HepG2 (cell line): ENCODE data around the gene TMEM131. TPM values are rescaled to one million over a fixed set of nuclear protein-coding genes. Genes with fewer than 3 reads are reported as not detected.

ENCODE experiments used
- HNF1A ChIP-seq, 2 experiments: sonication (generic) in 1 of 2; formaldehyde crosslinking in 1 of 2; IDR thresholded peaks; 2 replicates each; pipeline versions ENCODE4 v1.4.0 to v1.6.1; 2016 to 2020; ENCODE audit warnings: borderline replicate concordance in 1 of 2, low read depth in 1 of 2, mild to moderate bottlenecking in 1 of 2, missing genetic modification reagents in 1 of 2
- ZNF10 ChIP-seq: sonication (generic); formaldehyde crosslinking; IDR thresholded peaks from 2 replicates; pipeline ENCODE4 v1.4.0; 2020; ENCODE audit warnings: mild to moderate bottlenecking, low read depth, missing genetic modification reagents, borderline replicate concordance
- ZNF501 ChIP-seq: sonication (generic); formaldehyde crosslinking; IDR thresholded peaks from 2 replicates; pipeline ENCODE4 v1.5.1; 2020; ENCODE audit warnings: mild to moderate bottlenecking, moderate library complexity, missing genetic modification reagents
- ZNF639 ChIP-seq: conservative IDR thresholded peaks from 2 replicates; pipeline ENCODE4 v1.6.1; 2018; ENCODE audit warnings: missing genetic modification reagents
- ZUFSP ChIP-seq: sonication (generic); formaldehyde crosslinking; IDR thresholded peaks from 2 replicates; pipeline ENCODE4 v1.9.0; 2021; ENCODE audit warnings: missing genetic modification reagents, mild to moderate bottlenecking, borderline replicate concordance
- polyA plus RNA-seq, 8 experiments: library from polyadenylated mRNA; depleted of rRNA in 3 of 8; stranded (reverse) in 7 of 8; unstranded in 1 of 8; fragments of >200 nt; fragmentation: Illumina TruSeq in 4 of 8; extraction: Trizol in 4 of 8; gene quantifications; 2 replicates each; pipeline versions ENCODE4 v1.2.1 to v1.2.3, GENCODE V29; 2011 to 2016; ENCODE audit warnings: low read depth in 4 of 8, missing spikeins in 1 of 8, mixed read lengths in 1 of 8; ENCODE audit not compliant: insufficient read depth in 1 of 8
- total RNA-seq, 5 experiments: library from RNA; depleted of rRNA; stranded (reverse); fragments of >200 nt; fragmentation: Illumina TruSeq; extraction: Trizol; gene quantifications; 2 replicates each; pipeline ENCODE4 v1.2.3, GENCODE V29; 2016; ENCODE audit warnings: low read depth in 1 of 5

TMEM131 gene
- total and polyA plus RNA-seq, 2 of the 13 experiments (the other 11 are each of a cell fraction or from before 2014, with no cell fraction given), result 17.9 to 19.5 TPM

- TF ChIP-seq ZNF639 (CRISPR knock-in tag) (no peak), ZNF501 (no peak), ZUFSP (CRISPR knock-in tag) (no peak), HNF1A (IDR thresholded peaks at IDR 0.05; ENCODE audit: low read depth) (no peak), HNF1A (CRISPR knock-in tag; IDR thresholded peaks at IDR 0.05; ENCODE audit: borderline replicate concordance) (no peak), ZNF10 (CRISPR knock-in tag) (no peak)
These were observed 125.3 kb downstream of the TMEM131 start (continued) for GRCh38 chr2:97870396-97870843.
